T-helper 1 cell treated with Interleukin-12 subunit alpha and Interleukin-12 subunit beta and Interleukin-4 antibody, amounts not matched to agents 30 μg/mL and 1 μg/mL, for 36 hours (primary cell): ENCODE data around the gene SMC1B.
"Not testable (repeated sequence)": the region's sequence is repeated elsewhere in the genome, so short reads cannot be mapped to it uniquely, and the experiment has no call there.

Experiments
- H3K27ac Mint-ChIP-seq: one replicate; pipeline ENCODE4 v1.8.0; 2021; ENCODE audit warnings: mild to moderate bottlenecking, mixed read lengths
- H3K27me3 Mint-ChIP-seq: one replicate; pipeline ENCODE4 v1.8.0; 2021; ENCODE audit warnings: low read depth, mixed read lengths
- H3K36me3 Mint-ChIP-seq: one replicate; pipeline ENCODE4 v1.8.0; 2021; ENCODE audit warnings: low read depth, mixed read lengths
- H3K4me1 Mint-ChIP-seq: one replicate; pipeline ENCODE4 v1.8.0; 2021; ENCODE audit warnings: low read depth, mixed read lengths
- H3K4me3 Mint-ChIP-seq: one replicate; pipeline ENCODE4 v1.8.0; 2021; ENCODE audit warnings: mild to moderate bottlenecking, moderate library complexity, mixed read lengths
- H3K9me3 Mint-ChIP-seq: one replicate; pipeline ENCODE4 v1.8.0; 2021; ENCODE audit warnings: mixed read lengths

The SMC1B gene

DNA sequence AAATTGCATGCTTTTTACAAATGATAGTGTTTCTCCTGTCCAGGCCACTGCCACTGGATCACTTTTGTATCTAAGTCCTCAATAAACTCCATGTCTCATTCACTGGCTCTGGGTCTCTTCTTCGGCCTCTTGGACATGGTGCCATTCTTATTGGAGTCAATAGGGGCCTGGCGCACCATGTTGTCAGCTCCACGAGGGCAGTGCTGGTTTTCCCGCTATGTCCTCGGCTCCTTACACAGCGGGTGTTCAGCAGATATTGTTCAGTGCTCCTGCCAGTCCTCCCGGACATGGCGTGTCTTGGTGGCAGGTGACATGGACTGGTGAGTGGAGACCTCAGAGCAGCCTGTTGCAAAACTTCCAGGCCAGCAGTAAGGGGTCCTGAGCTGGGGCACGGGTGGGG, 107.3 kb downstream of the SMC1B start:
- H3K36me3 Mint-ChIP-seq, result peaks cover 6% of the 10 kb centered on the region
- H3K27me3 Mint-ChIP-seq, result peaks cover 6% of the 10 kb centered on the region
- peaks cover 20% of the 10 kb centered on the region for H3K4me1 Mint-ChIP-seq
- H3K27ac Mint-ChIP-seq, result no peak overlapping the region
- H3K4me3 Mint-ChIP-seq, result no peak overlapping the region
- no peaks in the 10 kb centered on the region for H3K9me3 Mint-ChIP-seq

DNA sequence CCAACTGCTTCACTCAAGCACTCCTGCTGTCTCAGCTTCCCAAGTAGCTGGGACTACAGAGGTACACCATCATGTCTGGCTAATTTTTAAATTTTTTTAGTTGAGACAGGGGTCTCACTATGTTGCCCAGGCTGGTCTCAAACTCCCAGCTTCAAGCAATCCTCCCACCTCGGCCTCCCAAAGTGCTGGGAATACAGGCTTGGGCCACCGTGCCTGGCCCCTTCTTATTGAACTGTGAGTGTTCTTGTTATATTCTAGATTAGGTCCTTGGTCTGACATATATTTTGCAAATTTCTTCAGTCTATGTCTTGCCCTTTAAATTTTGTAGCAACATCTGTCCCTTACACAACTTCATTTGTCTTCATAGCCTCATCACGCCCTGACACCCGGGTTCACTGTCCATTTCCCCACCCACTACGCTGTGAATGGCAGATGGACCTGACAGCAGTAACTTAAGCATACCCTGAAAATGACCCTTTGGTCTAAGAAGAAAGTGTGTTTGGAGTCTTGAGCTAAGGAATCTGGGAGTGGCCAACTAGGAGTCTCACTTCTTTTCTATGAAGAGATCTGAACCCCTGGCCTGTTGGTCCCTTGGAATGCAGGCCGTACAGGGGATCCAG, 107.8 kb downstream of the SMC1B start:
- peak overlapping the region; percentile 46 for H3K27ac Mint-ChIP-seq
- peaks cover 2% of the 10 kb centered on the region for H3K36me3 Mint-ChIP-seq
- no peaks in the 10 kb centered on the region for H3K9me3 Mint-ChIP-seq
- H3K4me1 Mint-ChIP-seq, result peaks cover 14% of the 10 kb centered on the region
- no peak overlapping the region for H3K4me3 Mint-ChIP-seq
- peaks cover 6% of the 10 kb centered on the region for H3K27me3 Mint-ChIP-seq

DNA sequence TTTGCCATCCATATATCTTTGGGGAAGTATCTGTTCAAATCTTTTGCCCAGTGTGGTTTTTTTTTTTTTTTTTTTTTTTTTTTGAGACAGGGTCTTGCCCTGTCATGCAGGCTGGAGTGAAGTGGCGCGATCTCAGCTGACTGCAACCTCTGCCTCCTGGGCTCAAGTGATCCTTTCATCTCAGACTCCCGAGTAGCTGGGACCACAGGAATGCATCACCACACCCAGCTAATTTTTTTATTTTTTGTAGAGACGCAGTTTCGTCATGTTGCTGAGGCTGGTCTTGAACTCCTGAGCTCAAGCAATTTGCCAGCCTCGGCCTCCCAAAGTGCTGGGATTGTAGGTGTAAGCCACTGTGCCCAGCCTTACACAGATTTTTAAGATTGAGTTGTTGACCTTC, 108.4 kb downstream of the SMC1B start:
- H3K27ac Mint-ChIP-seq, result no peak overlapping the region
- H3K4me1 Mint-ChIP-seq, result peaks cover 12% of the 10 kb centered on the region
- peaks cover 6% of the 10 kb centered on the region for H3K27me3 Mint-ChIP-seq
- H3K36me3 Mint-ChIP-seq, result peaks cover 2% of the 10 kb centered on the region
- H3K4me3 Mint-ChIP-seq, result no peak overlapping the region
- H3K9me3 Mint-ChIP-seq, result no peaks in the 10 kb centered on the region

- no peak overlapping the region for H3K27ac Mint-ChIP-seq
Measured at GRCh38 chr22:45303181-45303580, 110.2 kb downstream of the SMC1B start.

GRCh38 chr22:45302751-45303150, 110.6 kb downstream of the SMC1B start:
- Mint-ChIP-seq H3K4me3 (no peak overlapping the region), H3K27ac (no peak overlapping the region), H3K4me1 (peaks cover 5% of the 10 kb centered on the region), H3K36me3 (no peaks in the 10 kb centered on the region), H3K27me3 (peaks cover 6% of the 10 kb centered on the region), H3K9me3 (no peaks in the 10 kb centered on the region)

More at GRCh38 chr22:45303181-45303580, 110.2 kb downstream of the SMC1B start:
- Mint-ChIP-seq H3K4me1 (peaks cover 5% of the 10 kb centered on the region), H3K4me3 (no peak overlapping the region), H3K9me3 (no peaks in the 10 kb centered on the region), H3K36me3 (no peaks in the 10 kb centered on the region), H3K27me3 (peaks cover 6% of the 10 kb centered on the region)

- Mint-ChIP-seq H3K27me3 (no peaks in the 10 kb centered on the region), H3K4me1 (peaks cover 16% of the 10 kb centered on the region), H3K36me3 (no peaks in the 10 kb centered on the region), H3K4me3 (no peak overlapping the region), H3K27ac (no peak overlapping the region), H3K9me3 (no peaks in the 10 kb centered on the region)
Measured at GRCh38 chr22:45298934-45299505, 114.4 kb downstream of the SMC1B start.

GRCh38 chr22:45296628-45297297, 116.6 kb downstream of the SMC1B start:
- no peaks in the 10 kb centered on the region for H3K36me3 Mint-ChIP-seq
- peak overlapping the region; percentile 79 for H3K27ac Mint-ChIP-seq
- H3K4me1 Mint-ChIP-seq, result peaks cover 14% of the 10 kb centered on the region
- H3K4me3 Mint-ChIP-seq, result no peak overlapping the region
- H3K9me3 Mint-ChIP-seq, result no peaks in the 10 kb centered on the region
- H3K27me3 Mint-ChIP-seq, result no peaks in the 10 kb centered on the region

GRCh38 chr22:45295492-45295891, 117.9 kb downstream of the SMC1B start:
- no peaks in the 10 kb centered on the region for H3K9me3 Mint-ChIP-seq
- H3K4me3 Mint-ChIP-seq, result no peak overlapping the region
- no peak overlapping the region for H3K27ac Mint-ChIP-seq
- peaks cover 14% of the 10 kb centered on the region for H3K4me1 Mint-ChIP-seq
- H3K27me3 Mint-ChIP-seq, result no peaks in the 10 kb centered on the region
- H3K36me3 Mint-ChIP-seq, result no peaks in the 10 kb centered on the region

GRCh38 chr22:45295004-45295403, 118.4 kb downstream of the SMC1B start:
- not testable (repeated sequence) for H3K4me3 Mint-ChIP-seq, H3K27ac Mint-ChIP-seq
- peaks cover 14% of the 10 kb centered on the region for H3K4me1 Mint-ChIP-seq

More at GRCh38 chr22:45295004-45295403, 118.4 kb downstream of the SMC1B start:
- not testable (repeated sequence) for H3K9me3 Mint-ChIP-seq, H3K36me3 Mint-ChIP-seq, H3K27me3 Mint-ChIP-seq
